Measurements from ENCODE around the gene JDP2. TPM values are rescaled to one million over a fixed set of nuclear protein-coding genes. Genes with fewer than 3 reads are reported as not detected.

Gene JDP2
- total and polyA plus RNA-seq, 2 of the 4 experiments (the other 2 are of a cell fraction) = 35.7 to 38.4 TPM

- POLR2A ChIA-PET (ENCODE audit: unreplicated experiment) = no interaction called here
- no peaks in the 10 kb centered on the region for H4K20me1 ChIP-seq (ENCODE audit: insufficient read depth, low read length)
These were observed 76.6 kb downstream of the JDP2 start for GRCh38 chr14:75504411-75504810.

More at GRCh38 chr14:75504411-75504810, 76.6 kb downstream of the JDP2 start:
- no peaks in the 10 kb centered on the region for H3K9me1 ChIP-seq (ENCODE audit: insufficient read depth, low read length)
- H2BK20ac ChIP-seq (ENCODE audit: low read depth, low read length) = no peak overlapping the region
- H2AK5ac ChIP-seq (ENCODE audit: low read depth, low read length) = no peak overlapping the region
- no peak overlapping the region for H4K5ac ChIP-seq (ENCODE audit: low read depth, low read length)
- no peak overlapping the region for H2AFZ ChIP-seq (replicated peaks; ENCODE audit: low read length, poor library complexity)
- no peak overlapping the region for H3K23ac ChIP-seq (ENCODE audit: low read depth, low read length)
- intact Hi-C loops (cut with micrococcal nuclease) = no loop called here
- no peaks in the 10 kb centered on the region; the same call in 1 of the 2 replicates for H3K27me3 ChIP-seq (ENCODE audit: control insufficient read depth, insufficient read depth, low read length)
- H3K4me1 ChIP-seq (ENCODE audit: control insufficient read depth, insufficient read depth, low read length) = no peaks in the 10 kb centered on the region
- H3K36me3 ChIP-seq (ENCODE audit: control insufficient read depth, insufficient read depth, low read length) = no peaks in the 10 kb centered on the region
- no peak for TF ChIP-seq RAD21 (IDR thresholded peaks at IDR 0.05; ENCODE audit: low read length)
- TF ChIP-seq ELK1 (IDR thresholded peaks at IDR 0.05; ENCODE audit: borderline replicate concordance, low read depth, low read length) = no peak
- no peak for TF ChIP-seq POLR2A (IDR thresholded peaks at IDR 0.05; ENCODE audit: low read depth, low read length)
- TF ChIP-seq BHLHE40 (IDR thresholded peaks at IDR 0.05; ENCODE audit: low read depth, low read length) = no peak
- TF ChIP-seq RCOR1 (IDR thresholded peaks at IDR 0.05; ENCODE audit: insufficient replicate concordance, low read length) = no peak
- TF ChIP-seq NFE2L2 (IDR thresholded peaks at IDR 0.05; ENCODE audit: low read depth, low read length) = no peak
- no peak for TF ChIP-seq MAFK (IDR thresholded peaks at IDR 0.05; ENCODE audit: low read depth, low read length)
- TF ChIP-seq USF2 (IDR thresholded peaks at IDR 0.05; ENCODE audit: low read depth, low read length) = no peak
- TF ChIP-seq MXI1 (IDR thresholded peaks at IDR 0.05; ENCODE audit: borderline replicate concordance, low read depth, low read length) = no peak
- TF ChIP-seq CEBPB (IDR thresholded peaks at IDR 0.05; ENCODE audit: low read depth, low read length) = no peak
- no peak for TF ChIP-seq SMC3 (IDR thresholded peaks at IDR 0.05; ENCODE audit: low read depth, low read length)
- no peak for TF ChIP-seq MAZ (IDR thresholded peaks at IDR 0.05; ENCODE audit: borderline replicate concordance, low read depth, low read length)
- TF ChIP-seq CTCF (conservative IDR thresholded peaks at IDR 0.05; ENCODE audit: low read depth, low read length) = no peak
- no peak for TF ChIP-seq RFX5 (IDR thresholded peaks at IDR 0.05; ENCODE audit: low read depth, low read length)
- no peak for TF ChIP-seq CHD1 (IDR thresholded peaks at IDR 0.05; ENCODE audit: low read depth, low read length)
- TF ChIP-seq FOS (IDR thresholded peaks at IDR 0.05; ENCODE audit: low read depth, low read length) = no peak
- no peak overlapping the region for H2AK9ac ChIP-seq (replicated peaks; ENCODE audit: low read depth, low read length, poor library complexity)
- no peak overlapping the region for H4K8ac ChIP-seq (ENCODE audit: low read depth in 2 of 2, low read length in 2 of 2)
- H3K27ac ChIP-seq (ENCODE audit: insufficient read depth, low read length) = no peak overlapping the region
- ATAC-seq (ENCODE audit: low read depth) (no peak), DNase-seq (no peak)
- H3K14ac ChIP-seq (replicated peaks; ENCODE audit: low read depth, low read length) = no peak overlapping the region
- no peak overlapping the region for H3K56ac ChIP-seq (ENCODE audit: extremely low read depth, insufficient read depth, low read length)
- BruUV-seq (replicated peaks) = no TSS peak
- no peak overlapping the region for H2BK120ac ChIP-seq (ENCODE audit: low read depth, low read length)
- no peaks in the 10 kb centered on the region for H3K9me3 ChIP-seq (ENCODE audit: control insufficient read depth, insufficient read depth, low read length)
- in situ Hi-C loops (cut with MboI; ENCODE audit: low sequenced_read_pairs) = no loop called here
- dilution Hi-C loops (cut with HindIII; ENCODE audit: low sequenced_read_pairs, unreplicated experiment) = no loop called here
- H4K91ac ChIP-seq (ENCODE audit: insufficient read depth, low read depth, low read length) = no peak overlapping the region
- no peak overlapping the region for H3K18ac ChIP-seq (ENCODE audit: low read depth, low read length)
- H2BK5ac ChIP-seq (ENCODE audit: low read depth, low read length, poor library complexity, severe bottlenecking) = no peak overlapping the region
- H3K9ac ChIP-seq (ENCODE audit: low read depth, low read length) = no peak overlapping the region
- no peak overlapping the region for H3K4ac ChIP-seq (ENCODE audit: low read depth, low read length)
- no peak overlapping the region for H2BK15ac ChIP-seq (ENCODE audit: low read depth, low read length)
- no peak overlapping the region for H3K4me3 ChIP-seq (ENCODE audit: insufficient read depth, low read depth, low read length)
- H3K4me2 ChIP-seq (ENCODE audit: low read depth, low read length) = no peak overlapping the region
- no CpG with 5 or more reads among the region's 1 CpG for WGBS, 2 experiments (ENCODE audit: extremely low coverage in 2 of 2, insufficient read length in 1 of 2)
- H3K79me1 ChIP-seq (ENCODE audit: low read depth in 1 of 2, low read length in 2 of 2) = no peaks in the 10 kb centered on the region
- CTCF ChIA-PET = no interaction called here
